B cell (primary cell): ENCODE measurements around the gene TBC1D25.
"Not testable (repeated sequence)": the region's sequence is repeated elsewhere in the genome, so short reads cannot be mapped to it uniquely, and the experiment has no call there.

Source experiments
- EZH2 ChIP-seq: IDR thresholded peaks from 2 replicates; pipeline ENCODE4 v1.6.1; 2012; ENCODE audit warnings: borderline replicate concordance, low read depth, mild to moderate bottlenecking, moderate library complexity, low read length; ENCODE audit not compliant: insufficient read depth, poor library complexity, severe bottlenecking
- TF ChIP-seq, protein P1 (sequence below): fragments of 200-600 bp; IDR thresholded peaks from one replicate; pipeline ENCODE4 v1.8.0; 2022; ENCODE audit warnings: antibody characterized with exemption, mild to moderate bottlenecking

DNA sequence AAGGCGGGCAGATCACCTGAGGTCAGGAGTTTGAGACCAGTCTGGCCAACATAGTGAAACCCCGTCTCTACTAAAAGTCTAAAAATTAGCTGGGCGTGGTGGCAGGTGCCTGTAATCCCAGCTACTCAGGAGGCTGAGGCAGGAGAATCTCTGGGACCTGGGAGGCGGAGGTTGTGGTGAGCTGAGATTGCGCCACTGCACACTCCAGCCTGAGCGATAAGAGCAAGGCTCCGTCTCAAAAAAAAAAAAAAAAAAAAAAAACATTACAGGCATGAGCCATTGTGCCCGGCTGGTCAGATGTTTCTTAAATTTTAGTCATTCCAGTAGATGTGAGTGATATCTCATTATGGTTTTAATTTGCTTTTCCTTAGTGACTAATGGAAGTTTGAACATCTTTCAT, 13.7 kb upstream of the TBC1D25 start:
- TF ChIP-seq, protein P1, sequence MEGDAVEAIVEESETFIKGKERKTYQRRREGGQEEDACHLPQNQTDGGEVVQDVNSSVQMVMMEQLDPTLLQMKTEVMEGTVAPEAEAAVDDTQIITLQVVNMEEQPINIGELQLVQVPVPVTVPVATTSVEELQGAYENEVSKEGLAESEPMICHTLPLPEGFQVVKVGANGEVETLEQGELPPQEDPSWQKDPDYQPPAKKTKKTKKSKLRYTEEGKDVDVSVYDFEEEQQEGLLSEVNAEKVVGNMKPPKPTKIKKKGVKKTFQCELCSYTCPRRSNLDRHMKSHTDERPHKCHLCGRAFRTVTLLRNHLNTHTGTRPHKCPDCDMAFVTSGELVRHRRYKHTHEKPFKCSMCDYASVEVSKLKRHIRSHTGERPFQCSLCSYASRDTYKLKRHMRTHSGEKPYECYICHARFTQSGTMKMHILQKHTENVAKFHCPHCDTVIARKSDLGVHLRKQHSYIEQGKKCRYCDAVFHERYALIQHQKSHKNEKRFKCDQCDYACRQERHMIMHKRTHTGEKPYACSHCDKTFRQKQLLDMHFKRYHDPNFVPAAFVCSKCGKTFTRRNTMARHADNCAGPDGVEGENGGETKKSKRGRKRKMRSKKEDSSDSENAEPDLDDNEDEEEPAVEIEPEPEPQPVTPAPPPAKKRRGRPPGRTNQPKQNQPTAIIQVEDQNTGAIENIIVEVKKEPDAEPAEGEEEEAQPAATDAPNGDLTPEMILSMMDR: not testable (repeated sequence)
- not testable (repeated sequence) for TF ChIP-seq EZH2
